GM23248 (cell line): Measurements from ENCODE around the gene ZNF99. TPM values are rescaled to one million over a fixed set of nuclear protein-coding genes. Genes with fewer than 3 reads are reported as not detected.

Experiments used
- polyA plus RNA-seq: library from polyadenylated mRNA; unstranded; fragments of >200 nt; fragmentation: Nextera tagmentation; extraction: Ambion mirVana; gene quantifications from 2 replicates; pipeline ENCODE4 v1.2.1, GENCODE V29; 2016
- small RNA-seq: library from RNA; depleted of rRNA; stranded (forward); fragments of <200 nt; gene quantifications from one replicate; pipeline ENCODE3, GENCODE V24; 2014; ENCODE audit warnings: low read depth, low replicate concordance
- total RNA-seq: library from RNA; depleted of rRNA; stranded (reverse); fragments of >200 nt; shearing (Covaris generic); gene quantifications from 2 replicates; pipeline ENCODE4 v1.2.3, GENCODE V29; 2014; rRNA removed

Gene ZNF99
- total and polyA plus RNA-seq, 2 experiments from 2014 or later = not detected

Small RNAs within 50 kb of the gene (small RNA-seq; reads per million reads assigned to genes)
- gene AC008626.1 = not detected
- not detected for gene AC008626.2

Other genes with a start within 250 kb of the ZNF99 start
- gene ZNF492, start 149.8 kb downstream of the ZNF99 start, total RNA-seq = 0.13 and 0.65 TPM in 2 replicates
- 0.20 and 0.25 TPM in 2 replicates for gene ZNF492, start 149.8 kb downstream of the ZNF99 start, polyA plus RNA-seq
- gene ZNF723, start 48.1 kb upstream of the ZNF99 start, total RNA-seq = not detected in 2 replicates
- not detected in 2 replicates for gene ZNF723, start 48.1 kb upstream of the ZNF99 start, polyA plus RNA-seq
- gene ZNF728, start 219.0 kb upstream of the ZNF99 start, total RNA-seq = not detected in 2 replicates
- gene ZNF728, start 219.0 kb upstream of the ZNF99 start, polyA plus RNA-seq = not detected in 2 replicates